Calu3 (cell line): ENCODE results near the gene KCNMB2. TPM values are rescaled to one million over a fixed set of nuclear protein-coding genes. Genes with fewer than 3 reads are reported as not detected.

Experiments
- BruUV-seq: library from RNA; stranded (reverse); fragments of 400-500 nt; replicated peaks from 2 replicates; lab custom pipeline; 2021; lab: Mats Ljungman, UMichigan
- CTCF ChIA-PET: fragments of 300-600 bp; sonication (Branson Sonifier 250); formaldehyde crosslinking; loops from one replicate; lab custom pipeline; 2022; ENCODE audit warnings: antibody characterized with exemption; lab: Charles Lee
- DNase-seq: peaks from one replicate; pipeline ENCODE4 v3.0.0; 2022
- H3K27ac Mint-ChIP-seq: one replicate; pipeline ENCODE4 v1.8.0; 2022; ENCODE audit warnings: mixed read lengths; ENCODE audit not compliant: unreplicated experiment
- H3K27me3 Mint-ChIP-seq: one replicate; pipeline ENCODE4 v1.8.0; 2022; ENCODE audit warnings: mixed read lengths; ENCODE audit not compliant: unreplicated experiment
- H3K36me3 Mint-ChIP-seq: one replicate; pipeline ENCODE4 v1.8.0; 2022; ENCODE audit warnings: mild to moderate bottlenecking, moderate library complexity, mixed read lengths; ENCODE audit not compliant: insufficient read depth, unreplicated experiment
- H3K4me1 Mint-ChIP-seq: one replicate; pipeline ENCODE4 v1.8.0; 2022; ENCODE audit warnings: mild to moderate bottlenecking, low read depth, mixed read lengths; ENCODE audit not compliant: unreplicated experiment
- H3K4me3 Mint-ChIP-seq: one replicate; pipeline ENCODE4 v1.8.0; 2022; ENCODE audit warnings: mild to moderate bottlenecking, low read depth, moderate library complexity, mixed read lengths; ENCODE audit not compliant: unreplicated experiment
- H3K9me3 Mint-ChIP-seq: one replicate; pipeline ENCODE4 v1.8.0; 2022; ENCODE audit warnings: low read depth, mixed read lengths; ENCODE audit not compliant: unreplicated experiment
- CTCF ChIP-seq: fragments of 200-600 bp; IDR thresholded peaks from one replicate; pipeline ENCODE4 v1.8.0; 2022; ENCODE audit warnings: antibody characterized with exemption; ENCODE audit not compliant: unreplicated experiment
- intact Hi-C: fragments of 100-400 bp; cut with micrococcal nuclease; formaldehyde crosslinking; loops from one replicate; pipeline ENCODE4 v1.10.0; 2022; ENCODE audit not compliant: unreplicated experiment
- total RNA-seq: library from RNA; stranded (reverse); gene quantifications from 2 replicates; pipeline ENCODE4 v1.2.3, GENCODE V29; 2022

Gene KCNMB2
- total RNA-seq, 1 experiment from 2014 or later: not detected

DNA sequence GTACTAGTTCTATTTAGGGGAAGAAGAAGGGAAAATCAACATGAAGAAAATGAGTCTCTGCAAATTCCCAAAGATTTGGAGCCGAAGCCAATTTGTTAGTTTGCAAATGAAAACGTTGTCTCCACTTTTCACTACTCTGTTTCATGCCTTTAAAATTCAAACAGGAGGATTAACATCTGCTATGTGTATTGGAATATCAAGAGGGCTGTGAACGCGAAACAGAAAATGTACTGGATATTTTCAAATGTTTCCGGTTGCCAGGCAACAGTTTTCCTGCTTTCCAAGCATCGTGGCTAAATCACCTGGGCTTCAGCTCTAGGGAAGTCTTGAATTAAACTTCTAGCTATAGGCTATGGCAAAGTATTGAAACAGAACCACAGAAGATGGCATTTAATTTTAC is 172.8 kb downstream of the KCNMB2 start:
- H3K4me3 Mint-ChIP-seq: no peak overlapping the region
- BruUV-seq: no TSS peak
- no peak for TF ChIP-seq CTCF
- H3K9me3 Mint-ChIP-seq: peaks cover 11% of the 10 kb centered on the region
- CTCF ChIA-PET: no interaction called here
- H3K27ac Mint-ChIP-seq: no peak overlapping the region
- H3K4me1 Mint-ChIP-seq: no peaks in the 10 kb centered on the region
- H3K27me3 Mint-ChIP-seq: no peaks in the 10 kb centered on the region
- no peak for DNase-seq
- no peaks in the 10 kb centered on the region for H3K36me3 Mint-ChIP-seq
- intact Hi-C loops: no loop called here

GRCh38 chr3:178711753-178712152 is 175.5 kb downstream of the KCNMB2 start:
- no peak for TF ChIP-seq CTCF
- CTCF ChIA-PET: no interaction called here
- DNase-seq: no peak
- Mint-ChIP-seq H3K27ac (no peak overlapping the region), H3K27me3 (no peaks in the 10 kb centered on the region), H3K4me3 (no peak overlapping the region), H3K9me3 (peaks cover 6% of the 10 kb centered on the region), H3K4me1 (no peaks in the 10 kb centered on the region), H3K36me3 (no peaks in the 10 kb centered on the region)
- intact Hi-C loops: no loop called here
- no TSS peak for BruUV-seq

GRCh38 chr3:178712247-178712646 is 176.0 kb downstream of the KCNMB2 start:
- Mint-ChIP-seq H3K36me3 (no peaks in the 10 kb centered on the region), H3K27me3 (no peaks in the 10 kb centered on the region), H3K4me1 (no peaks in the 10 kb centered on the region), H3K9me3 (peaks cover 8% of the 10 kb centered on the region), H3K27ac (no peak overlapping the region), H3K4me3 (no peak overlapping the region)
- no TSS peak for BruUV-seq
- no peak for TF ChIP-seq CTCF
- CTCF ChIA-PET: no interaction called here
- intact Hi-C loops: no loop called here
- DNase-seq: no peak

GRCh38 chr3:178714925-178715832 is 178.9 kb downstream of the KCNMB2 start:
- Mint-ChIP-seq H3K4me3 (no peak overlapping the region), H3K9me3 (peaks cover 17% of the 10 kb centered on the region), H3K27me3 (no peaks in the 10 kb centered on the region), H3K4me1 (no peaks in the 10 kb centered on the region), H3K36me3 (no peaks in the 10 kb centered on the region), H3K27ac (no peak overlapping the region)
- no peak for TF ChIP-seq CTCF
- DNase-seq: no peak
- BruUV-seq: no TSS peak
- intact Hi-C loops: no loop called here
- CTCF ChIA-PET: no interaction called here
